Endothelial cell of umbilical vein (primary cell): ENCODE measurements around the gene ZNF346. TPM values are rescaled to one million over a fixed set of nuclear protein-coding genes. Genes with fewer than 3 reads are reported as not detected.
A peak's percentile ranks its signal among the peaks of the same experiment; 100 is the strongest.

ENCODE experiments used
- BruUV-seq: library from RNA; stranded (reverse); fragments of 400-500 nt; replicated peaks from 2 replicates; lab custom pipeline; 2021; lab: Mats Ljungman, UMichigan
- CTCF ChIA-PET: fragments of 300-600, 350-600 bp; sonication (Branson Sonifier 250); formaldehyde crosslinking; loops from one replicate; lab custom pipeline; 2021; ENCODE audit warnings: antibody characterized with exemption, inconsistent platforms; lab: Charles Lee
- POLR2A ChIA-PET: fragments of 300-600, 350-600 bp; sonication (Branson Sonifier 250); formaldehyde crosslinking; loops from one replicate; lab custom pipeline; 2021; ENCODE audit warnings: antibody characterized with exemption, inconsistent platforms; lab: Charles Lee
- DNase-seq: peaks from one replicate; pipeline ENCODE4 v3.0.0-alpha.2; 2011; ENCODE audit warnings: low read depth, low spot score
- FAIRE-seq: peaks from 2 replicates; lab custom pipeline; 2011; peaks lifted over from hg19 to GRCh38; lab: Jason Lieb, UNC
- H2AFZ ChIP-seq: 2 replicates; pipeline ENCODE4 v1.6.0; 2012; ENCODE audit warnings: low read depth, low read length, control low read depth, inconsistent platforms
- H3K27ac ChIP-seq: 2 replicates; pipeline ENCODE4 v1.5.1; 2011; ENCODE audit warnings: low read depth, mild to moderate bottlenecking, control low read depth, low read length, moderate library complexity; ENCODE audit not compliant: insufficient read depth
- H3K27me3 ChIP-seq, 2 experiments: 2 replicates each; pipeline versions ENCODE4 v1.6.0 to v1.6.1; 2011; ENCODE audit warnings: low read length in 2 of 2, mixed read lengths in 1 of 2; ENCODE audit not compliant: control insufficient read depth in 2 of 2, insufficient read depth in 2 of 2
- H3K36me3 ChIP-seq, 2 experiments: 2 replicates in 1 of 2; 3 replicates in 1 of 2; pipeline ENCODE4 v1.5.1; 2011; ENCODE audit warnings: low read length in 2 of 2, mild to moderate bottlenecking in 1 of 2, moderate library complexity in 1 of 2; ENCODE audit not compliant: control insufficient read depth in 2 of 2, insufficient read depth in 2 of 2; ENCODE audit errors: extremely low read depth in 1 of 2
- H3K4me1 ChIP-seq: 3 replicates; pipeline ENCODE4 v1.5.1; 2011; ENCODE audit warnings: mild to moderate bottlenecking, low read length; ENCODE audit not compliant: control insufficient read depth, insufficient read depth; ENCODE audit errors: extremely low read depth
- H3K4me2 ChIP-seq: 2 replicates; pipeline ENCODE4 v1.6.1; 2011; ENCODE audit warnings: low read length, control low read depth, mixed read lengths; ENCODE audit not compliant: insufficient read depth
- H3K4me3 ChIP-seq, 3 experiments: fragments of 200-600 bp in 1 of 3; sonication (generic), shearing (Covaris generic) in 1 of 3; replicated peaks in 1 of 3; 2 replicates each; pipeline ENCODE4 v1.5.1; 2011 to 2016; ENCODE audit warnings: control low read depth in 3 of 3, low read length in 3 of 3, mild to moderate bottlenecking in 2 of 3, inconsistent platforms in 1 of 3, low read depth in 1 of 3, moderate library complexity in 1 of 3; ENCODE audit not compliant: insufficient read depth in 1 of 3
- H3K79me2 ChIP-seq: 2 replicates; pipeline ENCODE4 v1.6.0; 2012; ENCODE audit warnings: low read length, inconsistent platforms; ENCODE audit not compliant: control insufficient read depth, insufficient read depth
- H3K9ac ChIP-seq: replicated peaks from 2 replicates; pipeline ENCODE3; 2011; ENCODE audit warnings: low read length, control low read depth; ENCODE audit not compliant: insufficient read depth; ENCODE audit errors: extremely low read depth
- H3K9me1 ChIP-seq: replicated peaks from 3 replicates; pipeline ENCODE4 v1.6.0; 2011; ENCODE audit warnings: mild to moderate bottlenecking, low read length; ENCODE audit not compliant: control insufficient read depth, insufficient read depth; ENCODE audit errors: extremely low read depth
- H3K9me3 ChIP-seq: replicated peaks from 2 replicates; pipeline ENCODE4 v1.5.1; 2012; ENCODE audit warnings: low read length, inconsistent platforms; ENCODE audit not compliant: control insufficient read depth, insufficient read depth
- H4K20me1 ChIP-seq: replicated peaks from 2 replicates; pipeline ENCODE3; 2011; ENCODE audit warnings: mild to moderate bottlenecking, low read length; ENCODE audit not compliant: control insufficient read depth, insufficient read depth; ENCODE audit errors: extremely low read depth
- EZH2 ChIP-seq: IDR thresholded peaks from 2 replicates; pipeline ENCODE4 v1.6.1; 2012; ENCODE audit warnings: borderline replicate concordance, low read depth, mild to moderate bottlenecking, moderate library complexity, low read length, inconsistent platforms; ENCODE audit not compliant: severe bottlenecking
- FOS ChIP-seq: IDR thresholded peaks from 2 replicates; pipeline ENCODE4 v1.6.1; 2011; ENCODE audit warnings: mild to moderate bottlenecking, low read length, moderate library complexity, borderline replicate concordance; ENCODE audit not compliant: insufficient read depth
- GATA2 ChIP-seq: IDR thresholded peaks from 2 replicates; pipeline ENCODE4 v1.7.0; 2011; ENCODE audit warnings: low read depth, mild to moderate bottlenecking, moderate library complexity, mixed read lengths, low read length; ENCODE audit not compliant: insufficient read length, insufficient read depth
- JUN ChIP-seq: IDR thresholded peaks from 2 replicates; pipeline ENCODE4 v1.6.1; 2011; ENCODE audit warnings: borderline replicate concordance, low read depth; ENCODE audit not compliant: insufficient read length, insufficient read depth
- MAX ChIP-seq: IDR thresholded peaks from 2 replicates; pipeline ENCODE4 v1.6.1; 2011; ENCODE audit not compliant: insufficient read depth, insufficient read length
- MYC ChIP-seq: IDR thresholded peaks from one replicate; pipeline ENCODE4 v1.6.1; 2011; ENCODE audit warnings: mild to moderate bottlenecking, low read depth, low read length
- POLR2A ChIP-seq: IDR thresholded peaks from 2 replicates; pipeline ENCODE4 v1.6.1; 2012; ENCODE audit warnings: low read depth, mild to moderate bottlenecking, control low read depth, low read length
- POLR2AphosphoS5 ChIP-seq: IDR thresholded peaks from 2 replicates; pipeline ENCODE4 v1.6.1; 2012; ENCODE audit warnings: low read depth, mild to moderate bottlenecking, control low read depth, low read length, moderate library complexity; ENCODE audit not compliant: insufficient read depth
- dilution Hi-C: fragments of 300-500 bp; cut with MboI; formaldehyde crosslinking; loops from one replicate; pipeline ENCODE4 v1.15.0; 2019; ENCODE audit warnings: low sequenced_read_pairs; ENCODE audit not compliant: extremely low pct_ligation_motif_present
- intact Hi-C: fragments of 100-400 bp; cut with micrococcal nuclease; formaldehyde crosslinking; loops from one replicate; pipeline ENCODE4 v1.10.0; 2022
- polyA plus RNA-seq, 4 experiments: library from polyadenylated mRNA; depleted of rRNA in 3 of 4; stranded (reverse) in 3 of 4; unstranded in 1 of 4; fragments of >200 nt; gene quantifications; 2 replicates each; pipeline versions ENCODE4 v1.2.1 to v1.2.3, GENCODE V29; 2011 to 2012; ENCODE audit warnings: missing spikeins in 1 of 4
- total RNA-seq: library from RNA; stranded (reverse); gene quantifications from 2 replicates; pipeline ENCODE4 v1.2.3, GENCODE V29; 2021
- TF ChIP-seq, protein P1 (sequence below), 2 donors: IDR thresholded peaks; 1 replicate in 1 of 2; 2 replicates in 1 of 2; pipeline ENCODE4 v1.5.1; 2011; ENCODE audit warnings: low read length in 2 of 2, mild to moderate bottlenecking in 2 of 2, moderate library complexity in 2 of 2, control low read depth in 1 of 2, inconsistent platforms in 1 of 2, low read depth in 1 of 2; ENCODE audit not compliant: insufficient read depth in 1 of 2; ENCODE audit errors: extremely low read depth in 1 of 2

Gene ZNF346
- total and polyA plus RNA-seq, 2 donors (not counting 3 experiments of a cell fraction or from before 2014, with no cell fraction given), result 25.3 to 35.2 TPM

DNA sequence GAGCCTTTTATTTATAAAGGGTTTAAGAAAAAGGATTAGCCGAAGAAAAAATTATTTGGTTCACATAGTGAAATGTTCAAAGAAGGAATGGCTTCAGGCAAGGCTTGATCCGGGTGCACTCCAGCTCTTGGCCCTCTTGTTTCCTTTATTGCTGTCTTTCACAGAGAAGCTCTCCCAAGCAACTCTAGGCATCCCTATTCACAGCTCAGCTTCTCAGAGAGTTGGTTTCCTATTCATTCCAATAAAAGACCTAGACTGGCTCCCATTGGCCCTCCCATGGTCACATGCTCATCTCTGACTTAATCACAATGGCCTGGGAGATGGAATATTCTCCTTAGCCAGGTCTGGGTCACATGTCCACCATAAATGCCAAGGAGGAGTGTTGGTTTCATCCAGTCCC is 54.8 kb downstream of the ZNF346 start:
- CTCF ChIA-PET, result interaction anchor here (2.1 kb wide), 2 partner anchors 33 to 36 kb away, joined by 6 read pairs; no protein-coding TSS in a partner anchor
- no peaks in the 10 kb centered on the region for H3K9me1 ChIP-seq
- dilution Hi-C loops (no loop called here), intact Hi-C loops (no loop called here)
- TF ChIP-seq, protein P1, sequence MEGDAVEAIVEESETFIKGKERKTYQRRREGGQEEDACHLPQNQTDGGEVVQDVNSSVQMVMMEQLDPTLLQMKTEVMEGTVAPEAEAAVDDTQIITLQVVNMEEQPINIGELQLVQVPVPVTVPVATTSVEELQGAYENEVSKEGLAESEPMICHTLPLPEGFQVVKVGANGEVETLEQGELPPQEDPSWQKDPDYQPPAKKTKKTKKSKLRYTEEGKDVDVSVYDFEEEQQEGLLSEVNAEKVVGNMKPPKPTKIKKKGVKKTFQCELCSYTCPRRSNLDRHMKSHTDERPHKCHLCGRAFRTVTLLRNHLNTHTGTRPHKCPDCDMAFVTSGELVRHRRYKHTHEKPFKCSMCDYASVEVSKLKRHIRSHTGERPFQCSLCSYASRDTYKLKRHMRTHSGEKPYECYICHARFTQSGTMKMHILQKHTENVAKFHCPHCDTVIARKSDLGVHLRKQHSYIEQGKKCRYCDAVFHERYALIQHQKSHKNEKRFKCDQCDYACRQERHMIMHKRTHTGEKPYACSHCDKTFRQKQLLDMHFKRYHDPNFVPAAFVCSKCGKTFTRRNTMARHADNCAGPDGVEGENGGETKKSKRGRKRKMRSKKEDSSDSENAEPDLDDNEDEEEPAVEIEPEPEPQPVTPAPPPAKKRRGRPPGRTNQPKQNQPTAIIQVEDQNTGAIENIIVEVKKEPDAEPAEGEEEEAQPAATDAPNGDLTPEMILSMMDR (IDR thresholded peaks at IDR 0.05; ENCODE audit: extremely low read depth in 1 of 2, insufficient read depth in 1 of 2, low read depth in 1 of 2, low read length in 2 of 2), result no peak
- TF ChIP-seq MAX, result no peak
- no peak for TF ChIP-seq FOS
- TF ChIP-seq JUN, result no peak
- no peak for TF ChIP-seq POLR2A
- TF ChIP-seq GATA2, result no peak
- no peak for TF ChIP-seq MYC
- TF ChIP-seq EZH2, result no peak
- TF ChIP-seq POLR2AphosphoS5, result no peak
- no peaks in the 10 kb centered on the region for H3K79me2 ChIP-seq
- H2AFZ ChIP-seq, result no peak overlapping the region
- peaks cover 2% of the 10 kb centered on the region for H3K4me1 ChIP-seq
- no peaks in the 10 kb centered on the region for H4K20me1 ChIP-seq
- H3K27ac ChIP-seq, result no peak overlapping the region
- H3K4me2 ChIP-seq, result no peak overlapping the region
- FAIRE-seq, result peak; percentile 62
- POLR2A ChIA-PET, result no interaction called here
- H3K36me3 ChIP-seq, result no peaks in the 10 kb centered on the region
- no peak overlapping the region for H3K9ac ChIP-seq
- no peaks in the 10 kb centered on the region for H3K27me3 ChIP-seq
- no peak overlapping the region for H3K4me3 ChIP-seq
- DNase-seq, result no peak
- BruUV-seq, result no TSS peak
- H3K9me3 ChIP-seq, result no peaks in the 10 kb centered on the region
